HG03060 (cell line): ENCODE measurements around the gene ZCCHC14.

Experiments
- ATAC-seq: cut with Tn5 transposase; IDR thresholded peaks from one replicate; pipeline ENCODE4 v1.9.1; 2021; ENCODE audit warnings: low read depth, moderate number of reproducible peaks; ENCODE audit not compliant: unreplicated experiment

ZCCHC14 gene

DNA sequence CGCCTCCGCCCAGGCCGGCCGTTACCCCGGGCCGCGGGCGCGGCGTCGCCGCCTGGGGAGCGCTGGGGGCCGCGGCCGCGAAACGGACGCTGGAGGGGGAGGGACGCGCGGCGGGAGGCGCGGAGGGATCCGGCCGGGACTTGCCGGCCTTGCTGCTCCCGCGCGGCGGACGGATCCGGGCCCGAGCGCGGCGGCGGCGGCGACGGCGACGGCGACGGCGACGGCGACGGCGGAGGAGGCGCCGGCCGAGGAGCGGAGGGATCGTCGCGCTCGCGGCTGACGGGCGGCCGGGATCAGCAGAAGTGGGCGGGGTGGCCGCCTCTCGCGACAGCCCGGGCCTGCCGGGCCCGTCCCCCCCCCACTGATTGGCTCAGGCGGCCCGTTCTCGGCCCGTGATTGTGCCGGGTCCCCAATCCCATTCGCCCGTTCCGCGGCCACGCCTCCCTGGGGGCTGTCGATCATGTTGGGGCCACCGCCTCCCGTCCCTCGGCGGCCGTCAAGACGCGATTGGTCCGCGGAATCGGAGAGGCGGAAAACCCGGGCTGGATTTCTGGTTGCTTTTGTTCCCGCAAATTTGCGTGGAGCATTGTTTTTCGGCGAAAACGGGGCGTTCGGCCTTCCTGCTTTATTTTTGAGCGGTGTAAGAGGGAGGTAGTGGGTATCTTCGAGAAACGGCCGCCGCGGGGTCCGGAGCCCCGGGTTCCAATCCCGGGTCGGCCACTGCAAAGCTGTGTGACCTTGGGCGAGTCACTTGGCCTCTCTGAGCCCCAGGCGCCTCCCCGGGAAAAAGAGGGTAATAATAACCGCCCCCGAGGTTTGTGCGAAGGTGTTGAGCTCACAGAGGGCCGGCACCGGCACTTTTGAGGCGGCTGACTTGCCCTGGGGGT lies at the start of gene ZCCHC14:
Gene ZCCHC14, minus strand, starts transcription at position 304 of the 887 bp plus-strand sequence. CDS start 786 bp downstream, outside the sequence.
- no peak for ATAC-seq

GRCh38 chr16:87541872-87542234 lies 49.0 kb upstream of the ZCCHC14 start:
- no peak for ATAC-seq

GRCh38 chr16:87541147-87541871 lies 48.5 kb upstream of the ZCCHC14 start:
- no peak for ATAC-seq

DNA sequence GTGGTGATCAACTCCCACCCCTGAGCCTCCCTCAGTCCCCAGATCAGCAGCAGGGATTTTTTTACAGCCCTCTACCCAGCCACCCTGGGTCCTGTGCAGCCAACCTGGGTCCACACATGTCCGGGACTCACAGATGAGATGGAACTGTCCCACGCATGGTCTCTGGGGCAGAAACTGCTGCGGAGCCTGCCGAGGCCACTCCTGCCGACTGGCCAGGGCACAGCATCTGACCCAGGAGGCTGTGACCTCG lies 48.0 kb upstream of the ZCCHC14 start:
- ATAC-seq: no peak

DNA sequence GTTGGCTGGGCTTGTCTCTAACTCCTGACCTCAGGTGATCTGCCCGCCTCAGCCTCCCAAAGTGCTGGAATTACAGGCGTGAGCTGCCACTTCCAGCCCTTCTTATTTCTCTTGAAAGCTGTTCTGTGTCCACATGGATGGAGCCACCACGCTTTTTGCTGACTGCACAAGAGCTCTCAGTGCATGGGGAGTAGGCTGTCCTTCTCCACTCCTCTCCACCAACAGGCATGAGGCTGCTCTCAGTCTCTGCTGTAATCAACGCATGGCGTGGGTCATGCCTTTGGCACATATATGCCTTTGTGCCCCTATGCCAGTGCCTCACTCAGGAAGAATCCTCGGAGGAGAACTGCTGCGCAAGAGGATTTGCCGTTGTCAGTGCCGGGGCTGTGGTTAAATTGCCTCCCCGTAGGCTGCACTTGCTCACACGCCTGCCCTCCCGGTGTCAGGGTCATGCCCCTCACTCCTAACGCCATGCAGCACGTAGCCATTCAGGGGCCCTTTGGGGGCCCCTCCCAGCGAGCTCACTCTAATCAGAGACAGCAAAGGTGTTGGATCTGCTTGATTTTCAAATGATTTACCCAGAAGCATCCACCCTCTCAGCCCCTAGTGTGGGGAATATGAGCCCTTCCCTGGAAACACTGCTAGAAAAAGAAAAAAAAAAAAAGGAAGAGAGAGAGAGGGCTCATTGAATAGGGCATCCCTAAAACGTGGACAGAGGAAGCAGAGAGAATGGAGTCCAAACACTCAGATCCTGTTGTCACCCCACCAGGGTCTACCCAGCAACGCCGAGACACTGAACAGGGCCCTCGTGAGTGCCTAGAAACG lies 47.5 kb upstream of the ZCCHC14 start:
- ATAC-seq: no peak

- no peak for ATAC-seq
Measured at GRCh38 chr16:87539113-87539512, 46.3 kb upstream of the ZCCHC14 start.

GRCh38 chr16:87538594-87538993 lies 45.8 kb upstream of the ZCCHC14 start:
- no peak for ATAC-seq

GRCh38 chr16:87538160-87538559 lies 45.3 kb upstream of the ZCCHC14 start:
- ATAC-seq: no peak

DNA sequence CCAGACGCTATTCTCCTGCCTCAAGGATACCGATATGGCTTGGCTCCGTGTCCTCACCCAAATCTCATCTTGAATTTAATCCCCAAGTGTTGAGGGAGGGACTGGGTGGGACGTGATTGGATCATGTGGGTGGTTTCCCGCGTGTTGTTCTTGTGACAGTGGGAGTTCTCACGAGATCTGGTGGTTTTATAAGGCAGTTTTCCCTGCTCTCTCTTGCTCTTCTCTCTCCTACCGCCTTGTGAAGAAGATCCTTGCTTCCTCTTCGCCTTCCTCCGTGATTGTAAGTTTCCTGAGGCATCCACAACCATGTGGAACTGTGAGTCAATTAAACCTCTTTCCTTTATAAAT lies 43.9 kb upstream of the ZCCHC14 start:
- no peak for ATAC-seq

DNA sequence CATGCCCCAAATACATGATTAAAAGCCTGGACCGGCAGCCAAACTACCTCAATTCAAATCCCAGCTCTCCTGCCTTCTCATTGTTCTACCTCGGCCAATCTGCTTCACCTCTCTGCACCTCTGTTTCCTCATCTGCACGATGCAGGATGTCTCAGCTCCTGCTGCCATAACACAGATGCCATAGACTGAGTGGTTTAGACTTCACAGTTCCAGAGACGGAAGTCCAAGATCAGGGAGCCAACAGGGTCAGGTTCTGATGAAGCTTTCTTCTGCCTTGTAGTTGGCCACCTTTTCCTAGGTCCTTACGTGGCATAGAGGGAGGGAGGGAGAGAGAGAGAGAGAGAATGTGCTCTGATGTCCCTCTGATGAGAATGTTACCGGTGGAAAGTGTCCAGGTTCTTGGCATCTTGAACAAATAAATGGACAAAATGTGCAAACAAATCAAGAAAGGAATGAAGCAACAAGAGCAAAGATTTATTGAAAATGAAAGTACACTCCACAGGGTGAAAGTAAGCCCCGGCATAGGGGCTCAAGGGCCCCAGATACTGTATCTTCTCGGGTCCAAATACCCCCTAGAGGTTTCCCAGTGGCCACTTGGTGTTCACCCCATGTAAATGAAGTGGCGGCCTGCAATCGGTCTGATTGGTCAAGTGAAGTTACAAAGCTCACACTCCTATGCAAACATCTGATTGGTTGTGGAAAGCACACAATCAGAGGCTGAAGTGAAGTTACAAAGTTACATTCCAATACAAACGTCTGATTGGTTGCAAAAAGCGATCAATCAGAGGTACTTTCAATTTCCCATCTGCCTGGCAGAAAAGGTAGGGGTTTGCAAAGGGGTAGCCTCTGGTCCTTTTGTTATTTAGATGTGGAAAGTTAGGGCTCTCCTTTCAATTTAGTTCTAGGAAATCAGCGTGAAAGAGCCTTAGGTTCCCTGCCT lies 43.3 kb upstream of the ZCCHC14 start:
- ATAC-seq: no peak

GRCh38 chr16:87535457-87535854 lies 42.6 kb upstream of the ZCCHC14 start:
- no peak for ATAC-seq

GRCh38 chr16:87534751-87535150 lies 41.9 kb upstream of the ZCCHC14 start:
- no peak for ATAC-seq

GRCh38 chr16:87534030-87534653 lies 41.3 kb upstream of the ZCCHC14 start:
- no peak for ATAC-seq

GRCh38 chr16:87533061-87533460 lies 40.2 kb upstream of the ZCCHC14 start:
- no peak for ATAC-seq

GRCh38 chr16:87531418-87531817 lies 38.6 kb upstream of the ZCCHC14 start:
- ATAC-seq: no peak

GRCh38 chr16:87528690-87529579 lies 36.1 kb upstream of the ZCCHC14 start:
- no peak for ATAC-seq

DNA sequence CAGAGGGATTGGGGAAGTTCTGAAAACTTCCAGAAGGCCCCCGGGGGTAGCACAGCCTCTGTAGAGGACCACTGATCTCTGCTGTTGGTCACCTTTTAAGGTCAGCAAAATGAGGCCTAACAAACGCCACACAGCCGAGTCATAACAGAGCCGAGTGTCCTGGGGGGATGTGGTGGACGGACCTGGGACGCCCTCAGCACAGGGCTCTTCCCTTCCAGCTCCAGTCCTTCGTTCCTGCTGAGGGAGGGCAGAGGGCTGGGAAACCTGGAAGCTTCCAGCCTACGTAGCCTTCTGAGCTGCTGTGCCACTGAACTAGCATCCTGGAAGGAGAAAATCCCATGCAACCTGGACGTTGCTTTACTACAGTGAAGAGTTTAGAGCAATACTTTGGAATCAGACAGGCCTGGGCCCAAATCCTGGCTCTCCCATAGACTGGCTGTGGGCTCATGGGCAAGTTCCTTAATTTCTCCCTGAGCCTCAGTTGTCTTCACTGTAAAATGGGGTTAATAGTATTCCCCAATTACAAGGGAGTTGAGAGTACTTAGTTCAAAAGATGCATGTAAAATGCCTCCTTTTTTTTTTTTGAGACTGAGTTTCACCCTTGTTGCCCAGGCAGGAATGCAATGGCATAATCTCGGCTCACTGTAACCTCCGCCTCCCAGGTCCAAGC lies 34.4 kb upstream of the ZCCHC14 start:
- ATAC-seq: no peak

DNA sequence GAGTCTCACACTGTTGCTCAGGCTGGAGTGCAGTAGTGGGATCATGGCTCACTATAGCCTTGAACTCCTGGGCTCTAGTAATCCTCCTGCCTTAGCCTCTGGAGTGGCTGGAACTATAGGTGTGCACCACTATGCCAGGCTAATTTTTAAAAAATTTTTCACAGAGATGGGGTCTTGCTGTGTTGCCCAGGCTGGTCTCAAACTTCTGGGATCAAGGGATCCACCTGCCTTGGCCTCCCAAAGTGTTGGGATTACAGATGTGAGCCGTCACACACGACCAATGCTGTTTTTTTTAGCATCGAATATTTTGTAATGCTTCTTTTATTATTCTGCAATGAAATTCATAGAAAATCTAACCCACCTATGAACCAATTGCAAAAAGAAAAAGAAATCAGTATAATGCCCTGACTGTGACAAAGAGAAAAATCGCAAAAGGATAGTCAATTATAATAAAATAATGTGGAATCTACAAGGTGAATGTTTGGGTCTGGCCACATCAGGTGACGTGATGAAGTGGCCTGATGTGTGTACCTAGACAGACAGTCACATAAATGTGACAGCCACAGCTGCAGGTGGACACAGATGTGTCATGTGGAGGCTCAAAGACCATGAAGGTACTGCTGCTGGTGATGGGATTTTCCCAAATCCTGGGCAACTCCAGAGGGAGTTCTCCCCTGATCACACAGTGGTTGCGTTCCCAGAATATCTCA lies 33.6 kb upstream of the ZCCHC14 start:
- no peak for ATAC-seq
